ENCODE measurements around the gene FAM53A. TPM values are rescaled to one million over a fixed set of nuclear protein-coding genes. Genes with fewer than 3 reads are reported as not detected.

Gene FAM53A

DNA sequence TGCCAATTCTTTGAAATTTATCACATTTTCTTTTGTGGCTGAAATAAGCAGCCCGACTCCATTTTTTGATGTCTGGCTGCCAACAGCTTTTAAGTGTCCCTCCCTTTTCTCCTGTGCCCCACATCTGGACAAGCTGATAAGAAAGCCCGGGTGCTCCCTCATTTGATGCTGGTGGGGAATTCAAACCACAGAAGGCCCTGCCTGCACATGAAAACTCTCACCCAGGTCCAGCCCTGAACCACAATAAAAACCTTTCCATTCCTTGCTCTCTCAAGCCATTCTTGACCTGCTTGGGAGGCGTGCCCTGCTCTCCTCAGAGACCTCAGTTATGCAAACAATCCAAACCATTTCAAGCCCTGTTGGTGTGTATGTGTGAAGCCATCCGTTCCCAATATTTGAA, 93.9 kb downstream of the FAM53A start:
- no peaks in the 10 kb centered on the region for H3K79me1 ChIP-seq (ENCODE audit: low read length)
- H4K8ac ChIP-seq (ENCODE audit: low read depth, low read length), result no peak overlapping the region
- no peak overlapping the region for H3K18ac ChIP-seq (ENCODE audit: low read length)
- no peaks in the 10 kb centered on the region for H3K27me3 ChIP-seq (ENCODE audit: insufficient read depth, low read length, poor library complexity)
- no peak overlapping the region for H2BK5ac ChIP-seq (ENCODE audit: low read length)
- H3K4me2 ChIP-seq (ENCODE audit: low read length), result no peak overlapping the region
- H3K4me3 ChIP-seq (ENCODE audit: low read length), result no peak overlapping the region
- no CpG with 5 or more reads among the region's 4 CpGs for WGBS (ENCODE audit: extremely low coverage, insufficient coverage, low lambda C conversion rate)
- H4K5ac ChIP-seq (ENCODE audit: low read length), result no peak overlapping the region
- no peak overlapping the region for H3K27ac ChIP-seq (ENCODE audit: low read depth, low read length)
- no peak overlapping the region for H3K4ac ChIP-seq (ENCODE audit: low read depth, low read length)
- no peaks in the 10 kb centered on the region for H3K36me3 ChIP-seq (ENCODE audit: control insufficient read depth, insufficient read depth, low read length)
- no peaks in the 10 kb centered on the region for H3K79me2 ChIP-seq (ENCODE audit: control insufficient read depth, insufficient read depth, low read length)
- H2AK5ac ChIP-seq (ENCODE audit: low read length), result no peak overlapping the region
- H3K4me1 ChIP-seq (ENCODE audit: control insufficient read depth, low read depth, low read length), result no peaks in the 10 kb centered on the region
- no peak overlapping the region for H3K9ac ChIP-seq (ENCODE audit: low read length)
- no peak overlapping the region for H3K23ac ChIP-seq (ENCODE audit: low read length)
- H2BK120ac ChIP-seq (ENCODE audit: low read depth, low read length), result no peak overlapping the region
- DNase-seq, result no peak
- H2BK15ac ChIP-seq (replicated peaks; ENCODE audit: low read depth), result no peak overlapping the region
- no peak overlapping the region for H3K56ac ChIP-seq (ENCODE audit: low read length)

Small RNA genes lying within 50 kb of the gene (small RNA-seq; reads per million reads assigned to genes)
- not detected for gene RF00019 (ENCODE audit: insufficient read depth)

All from mesendoderm (in vitro differentiated cells).